K562 (cell line): Measurements from ENCODE around the gene YAF2. TPM values are rescaled to one million over a fixed set of nuclear protein-coding genes. Genes with fewer than 3 reads are reported as not detected.

Experiments used
- ATAC-seq: fragments of 200-7000 bp; cut with Tn5 transposase; 3 replicates; pipeline ENCODE4 v1.9.1; 2020; ENCODE audit warnings: moderate library complexity
- BruUV-seq: library from RNA; stranded (reverse); fragments of 400-500 nt; replicated peaks from 2 replicates; lab custom pipeline; 2021; lab: Mats Ljungman, UMichigan
- CTCF ChIA-PET: fragments of 300-600 bp; formaldehyde crosslinking; extraction: SDS; loops from one replicate; lab custom pipeline; 2021; ENCODE audit warnings: low intra/inter-chr PET ratio; lab: Yijun Ruan, JAX
- POLR2A ChIA-PET: fragments of 300-600, 350-650 bp; sonication (Branson Sonifier 250); formaldehyde crosslinking; extraction: SDS; loops from one replicate; lab custom pipeline; 2021; ENCODE audit warnings: antibody characterized with exemption, inconsistent platforms; lab: Yijun Ruan, JAX
- DNase-seq, 4 experiments: peaks; one replicate each; pipeline versions ENCODE4 v3.0.0 to v3.0.0-alpha.2; 2011 to 2018; ENCODE audit warnings: low spot score in 3 of 4, mixed read lengths in 3 of 4; ENCODE audit errors: extremely low read depth in 1 of 4
- FAIRE-seq: peaks from 2 replicates; lab custom pipeline; 2011; peaks lifted over from hg19 to GRCh38; lab: Jason Lieb, UNC
- H2AFZ ChIP-seq: 2 replicates; pipeline ENCODE4 v1.6.0; 2011; ENCODE audit warnings: low read depth, low read length, control low read depth, inconsistent platforms
- H3K27ac ChIP-seq: fragments of 200-600 bp; 3 replicates; pipeline ENCODE4 v1.8.0; 2011; ENCODE audit warnings: low read depth, mild to moderate bottlenecking, control low read depth, inconsistent platforms, low read length, moderate library complexity, mixed read lengths; ENCODE audit errors: extremely low read depth
- H3K27me3 ChIP-seq, 2 experiments: fragments of 300-600 bp in 1 of 2; 2 replicates in 1 of 2; 3 replicates in 1 of 2; pipeline versions ENCODE4 v1.6.0 to v1.8.0; 2011; ENCODE audit warnings: inconsistent platforms in 2 of 2, low read length in 2 of 2, mild to moderate bottlenecking in 1 of 2, mixed read lengths in 1 of 2, moderate library complexity in 1 of 2; ENCODE audit not compliant: control insufficient read depth in 2 of 2, insufficient read depth in 2 of 2
- H3K36me3 ChIP-seq: fragments of 300-600 bp; 3 replicates; pipeline ENCODE4 v1.8.0; 2011; ENCODE audit warnings: mild to moderate bottlenecking, low read length, inconsistent platforms; ENCODE audit not compliant: control insufficient read depth, insufficient read depth
- H3K4me1 ChIP-seq, 2 experiments: fragments of 200-600 bp in 1 of 2; replicated peaks in 1 of 2; 2 replicates in 1 of 2; 3 replicates in 1 of 2; pipeline versions ENCODE4 v1.5.1 to v1.8.0; 2011; ENCODE audit warnings: inconsistent platforms in 2 of 2, low read length in 2 of 2, mild to moderate bottlenecking in 1 of 2, mixed read lengths in 1 of 2, moderate library complexity in 1 of 2; ENCODE audit not compliant: control insufficient read depth in 2 of 2, insufficient read depth in 2 of 2
- H3K4me2 ChIP-seq: 2 replicates; pipeline ENCODE4 v1.6.1; 2011; ENCODE audit warnings: low read length, control low read depth, inconsistent platforms, mixed read lengths; ENCODE audit not compliant: insufficient read depth
- H3K4me3 ChIP-seq: fragments of 200-600 bp; sonication (generic), shearing (Covaris generic); 2 replicates; pipeline ENCODE4 v1.5.1; 2016; ENCODE audit warnings: control low read depth, inconsistent platforms
- H3K79me2 ChIP-seq: fragments of 200-600 bp; 3 replicates; pipeline ENCODE4 v1.8.0; 2011; ENCODE audit warnings: low read length, inconsistent platforms; ENCODE audit not compliant: control insufficient read depth, insufficient read depth
- H3K9ac ChIP-seq, 2 experiments: 2 replicates each; pipeline versions ENCODE4 v1.6.0 to v1.6.1; 2011; ENCODE audit warnings: low read depth in 2 of 2, low read length in 2 of 2, control low read depth in 1 of 2, inconsistent platforms in 1 of 2, mild to moderate bottlenecking in 1 of 2, mixed read lengths in 1 of 2; ENCODE audit not compliant: insufficient read depth in 1 of 2
- H3K9me1 ChIP-seq: one replicate; pipeline ENCODE4 v1.6.0; 2011; ENCODE audit warnings: inconsistent platforms, mild to moderate bottlenecking, low read length, moderate library complexity; ENCODE audit not compliant: control insufficient read depth, insufficient read depth
- H3K9me3 ChIP-seq: replicated peaks from 2 replicates; pipeline ENCODE4 v1.5.1; 2011; ENCODE audit warnings: low read depth, low read length, inconsistent platforms; ENCODE audit not compliant: control insufficient read depth, insufficient read depth
- H4K20me1 ChIP-seq: replicated peaks from 2 replicates; pipeline ENCODE4 v1.6.1; 2011; ENCODE audit warnings: low read length, inconsistent platforms, mixed read lengths; ENCODE audit not compliant: control insufficient read depth, insufficient read depth
- CEBPZ ChIP-seq: fragments of 150-350 bp; IDR thresholded peaks from 2 replicates; pipeline ENCODE4 v1.6.1; 2014; ENCODE audit warnings: low read depth, mild to moderate bottlenecking, low read length, borderline replicate concordance
- CREB1 ChIP-seq, 2 experiments: sonication (generic) in 1 of 2; formaldehyde crosslinking in 1 of 2; IDR thresholded peaks; 2 replicates each; pipeline versions ENCODE4 v1.6.1 to v1.8.0; 2012 to 2022; ENCODE audit warnings: inconsistent platforms in 1 of 2, mild to moderate bottlenecking in 1 of 2, missing genetic modification reagents in 1 of 2, moderate library complexity in 1 of 2
- ETV6 ChIP-seq, 3 experiments: fragments of 150-350 bp in 1 of 3; sonication (generic) in 1 of 3; formaldehyde crosslinking in 1 of 3; IDR thresholded peaks; 2 replicates each; pipeline versions ENCODE4 v1.6.1 to v1.8.0; 2014 to 2022; ENCODE audit warnings: borderline replicate concordance in 2 of 3, low read depth in 2 of 3, antibody characterized with exemption in 1 of 3, low read length in 1 of 3, mild to moderate bottlenecking in 1 of 3, missing genetic modification reagents in 1 of 3
- MXD1 ChIP-seq: fragments of 250-450 bp; sonication (Bioruptor Pico); IDR thresholded peaks from 2 replicates; pipeline ENCODE4 v1.8.0; 2021; ENCODE audit warnings: borderline replicate concordance, mild to moderate bottlenecking, moderate library complexity; ENCODE audit not compliant: poor library complexity, severe bottlenecking
- SMAD1 ChIP-seq: fragments of 150-350 bp; IDR thresholded peaks from 2 replicates; pipeline ENCODE4 v1.6.1; 2014; ENCODE audit warnings: low read length, low read depth; ENCODE audit not compliant: partially characterized antibody
- WGBS: fragments of 100-300 bp; shearing (Covaris generic); methylation state at CpG from one replicate; pipeline ENCODE4 v1.1.6; 2016; ENCODE audit warnings: low coverage, mixed read lengths; ENCODE audit not compliant: insufficient coverage; ENCODE audit errors: missing lambda C conversion rate; 5-methylcytosine and 5-hydroxymethylcytosine counted together
- in situ Hi-C: fragments of 300-500 bp; cut with MboI; formaldehyde crosslinking; loops from 4 replicates; pipeline ENCODE4 v1.15.0; 2018; ENCODE audit warnings: inconsistent platforms, mixed read lengths
- intact Hi-C: fragments of 100-400 bp; cut with micrococcal nuclease; formaldehyde crosslinking; loops from 2 replicates; pipeline ENCODE4 v1.14.2; 2022
- polyA plus RNA-seq, 8 experiments: library from polyadenylated mRNA; depleted of rRNA in 4 of 8; stranded (reverse) in 5 of 8; unstranded in 3 of 8; fragments of >200 nt; fragmentation: Nextera tagmentation in 2 of 8; fragmentation: Illumina TruSeq in 1 of 8; extraction: Ambion mirVana in 2 of 8; extraction: Trizol in 1 of 8; gene quantifications; 2 replicates each; pipeline versions ENCODE4 v1.2.1 to v1.2.3, GENCODE V29; 2011 to 2014; ENCODE audit warnings: inconsistent platforms in 1 of 8, missing spikeins in 1 of 8
- total RNA-seq, 7 experiments: library from RNA; depleted of rRNA in 6 of 7; stranded (reverse); fragments of >200 nt in 6 of 7; fragmentation: Illumina TruSeq in 2 of 7; extraction: Trizol in 2 of 7; gene quantifications; 2 replicates each; pipeline versions ENCODE4 v1.2.1 to v1.2.3, GENCODE V29; 2011 to 2021; ENCODE audit warnings: low replicate concordance in 1 of 7

YAF2 gene
- total and polyA plus RNA-seq, 9 of the 15 experiments (the other 6 are each of a cell fraction or from before 2014, with no cell fraction given): 10.6 to 26.4 (median 21.3) TPM

- in situ Hi-C loops (no loop called here), intact Hi-C loops (no loop called here)
- ChIA-PET CTCF (no interaction called here), POLR2A (no interaction called here)
- H3K36me3 ChIP-seq: no peaks in the 10 kb centered on the region
- no peaks in the 10 kb centered on the region for H3K9me1 ChIP-seq
- no peaks in the 10 kb centered on the region for H4K20me1 ChIP-seq
- FAIRE-seq (no peak), ATAC-seq (no peak), DNase-seq (no peak)
- no peak overlapping the region for H3K4me3 ChIP-seq
- no peaks in the 10 kb centered on the region for H3K9me3 ChIP-seq
- H3K4me2 ChIP-seq: no peak overlapping the region
- H3K9ac ChIP-seq: no peak overlapping the region
- TF ChIP-seq SMAD1 (no peak), MXD1 (no peak), CEBPZ (no peak), ETV6 (IDR thresholded peaks at IDR 0.05; ENCODE audit: borderline replicate concordance in 1 of 2, low read depth in 2 of 2, low read length in 1 of 2) (no peak), ETV6 (CRISPR knock-in tag; IDR thresholded peaks at IDR 0.05; ENCODE audit: borderline replicate concordance) (no peak), CREB1 (IDR thresholded peaks at IDR 0.05) (no peak), CREB1 (CRISPR knock-in tag; IDR thresholded peaks at IDR 0.05) (no peak)
- 8% methylated on average over 3 of the region's 3 CpGs for WGBS
- H3K79me2 ChIP-seq: no peaks in the 10 kb centered on the region
- H2AFZ ChIP-seq: no peak overlapping the region
- H3K27ac ChIP-seq: no peak overlapping the region
- no TSS peak for BruUV-seq
- no peaks in the 10 kb centered on the region for H3K4me1 ChIP-seq
- H3K27me3 ChIP-seq: peaks cover 4 to 6% of the 10 kb centered on the region in 2 experiments; a peak in 3 of 5 replicates
These were observed 43.2 kb upstream of the YAF2 start for GRCh38 chr12:42281278-42281677.
